Parathyroid adenoma (tissue), 2 donors: ENCODE measurements around the gene RNF222.
"Not testable (repeated sequence)": the region's sequence is repeated elsewhere in the genome, so short reads cannot be mapped to it uniquely, and the experiment has no call there.

Experiments
- H2AFZ ChIP-seq: fragments of 300-600 bp; sonication (generic); one replicate; pipeline ENCODE4 v1.7.0; 2017; ENCODE audit warnings: antibody characterized with exemption, mild to moderate bottlenecking
- H3K27ac ChIP-seq: fragments of 300-600 bp; sonication (generic); one replicate; pipeline ENCODE4 v1.7.0; 2017
- H3K27me3 ChIP-seq: fragments of 300-600 bp; sonication (generic); one replicate; pipeline ENCODE4 v1.7.0; 2017; ENCODE audit warnings: low read length; ENCODE audit not compliant: control insufficient read depth, insufficient read depth
- H3K36me3 ChIP-seq: fragments of 300-600 bp; sonication (generic); one replicate; pipeline ENCODE4 v1.7.0; 2017; ENCODE audit warnings: low read length; ENCODE audit not compliant: control insufficient read depth, insufficient read depth
- H3K4me1 ChIP-seq: fragments of 300-600 bp; sonication (generic); one replicate; pipeline ENCODE4 v1.7.0; 2017; ENCODE audit warnings: control low read depth
- H3K4me2 ChIP-seq: fragments of 300-600 bp; sonication (generic); one replicate; pipeline ENCODE4 v1.7.0; 2017; ENCODE audit warnings: low read length
- H3K4me3 ChIP-seq: fragments of 300-600 bp; sonication (generic); one replicate; pipeline ENCODE4 v1.7.0; 2017; ENCODE audit warnings: low read depth, low read length
- H3K79me2 ChIP-seq: fragments of 300-600 bp; sonication (generic); one replicate; pipeline ENCODE4 v1.7.0; 2017; ENCODE audit warnings: control low read depth
- H3K9ac ChIP-seq: fragments of 300-600 bp; sonication (generic); one replicate; pipeline ENCODE4 v1.7.0; 2017; ENCODE audit warnings: mild to moderate bottlenecking
- H3K9me3 ChIP-seq: fragments of 300-600 bp; sonication (generic); one replicate; pipeline ENCODE4 v1.7.0; 2017; ENCODE audit warnings: low read length; ENCODE audit not compliant: control insufficient read depth
- CTCF ChIP-seq: fragments of 300-600 bp; sonication (generic); IDR thresholded peaks from one replicate; pipeline ENCODE4 v1.7.0; 2017; ENCODE audit warnings: antibody characterized with exemption, mild to moderate bottlenecking
- donor health status: primary hyperparathyroidism.

RNF222 gene

DNA sequence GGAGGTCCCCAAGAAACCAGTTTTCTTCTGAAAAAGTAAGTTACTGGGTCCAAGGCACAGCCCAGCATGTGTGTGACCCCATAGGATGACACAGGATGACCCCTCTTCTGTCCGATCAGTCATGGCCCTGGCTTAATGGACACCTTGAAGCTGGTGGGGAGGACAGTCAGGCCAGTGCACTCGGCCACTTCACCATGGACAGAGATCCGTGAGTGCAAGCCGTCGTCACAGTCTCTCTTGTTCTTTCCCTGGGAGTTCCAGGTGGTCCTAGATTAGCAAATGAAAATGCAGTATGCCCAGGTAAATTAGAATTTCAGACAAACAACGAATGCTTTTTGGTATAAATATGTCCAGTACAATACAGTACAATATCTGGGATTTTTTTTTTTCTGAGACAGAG, 1.4 kb upstream of the RNF222 start:
- no peaks in the 10 kb centered on the region for H3K27me3 ChIP-seq
- no peaks in the 10 kb centered on the region for H3K79me2 ChIP-seq
- no peak overlapping the region for H3K9ac ChIP-seq
- no peaks in the 10 kb centered on the region for H3K36me3 ChIP-seq
- H2AFZ ChIP-seq, result no peak overlapping the region
- no peak overlapping the region for H3K4me2 ChIP-seq
- H3K4me1 ChIP-seq, result no peaks in the 10 kb centered on the region
- H3K27ac ChIP-seq, result no peak overlapping the region
- no peak for TF ChIP-seq CTCF
- H3K4me3 ChIP-seq, result no peak overlapping the region
- no peaks in the 10 kb centered on the region for H3K9me3 ChIP-seq

- H3K36me3 ChIP-seq, H3K4me2 ChIP-seq, H3K9ac ChIP-seq, H3K27ac ChIP-seq, H3K4me3 ChIP-seq, H2AFZ ChIP-seq, H3K9me3 ChIP-seq, H3K79me2 ChIP-seq, H3K4me1 ChIP-seq, H3K27me3 ChIP-seq: not testable (repeated sequence)
Measured at GRCh38 chr17:8394497-8394896, 3.1 kb downstream of the RNF222 start.

DNA sequence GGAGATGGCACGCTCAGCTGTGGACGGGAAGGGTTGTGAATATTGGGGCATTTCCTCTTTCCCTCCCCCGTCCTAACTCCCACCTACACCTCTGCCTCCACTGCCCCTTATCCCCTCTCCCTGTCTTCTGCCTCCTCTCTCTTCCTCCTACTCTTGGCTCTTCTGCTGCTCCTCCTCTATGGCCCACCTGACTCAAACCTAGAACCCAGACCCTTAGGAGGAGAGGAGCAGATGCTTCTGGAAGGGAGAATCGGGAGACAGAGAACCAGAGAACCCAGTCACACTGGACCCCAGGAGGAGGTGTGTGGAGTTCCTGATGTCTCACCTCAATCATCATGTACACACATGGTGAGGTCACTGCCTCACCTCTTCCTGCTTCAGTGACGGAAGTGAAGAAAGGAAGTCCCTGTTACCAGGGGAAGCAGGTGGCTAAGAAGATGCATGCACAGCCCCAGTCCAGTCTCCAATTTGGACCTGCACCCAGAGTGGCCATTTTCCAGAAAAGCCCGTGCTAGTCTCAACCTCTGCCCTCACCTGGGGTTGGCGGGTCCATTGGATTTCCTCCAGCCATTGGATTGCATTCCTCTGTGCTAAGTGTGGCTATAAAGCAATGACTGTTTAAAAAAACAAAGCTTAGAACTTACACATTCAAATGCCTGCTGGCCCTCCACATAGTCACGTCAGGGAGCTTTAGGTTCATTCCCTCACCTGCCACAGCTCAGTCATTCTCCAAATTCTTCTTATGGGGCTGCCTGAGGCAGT, 4.0 kb downstream of the RNF222 start:
- H3K36me3 ChIP-seq, result no peaks in the 10 kb centered on the region
- H3K4me1 ChIP-seq, result no peaks in the 10 kb centered on the region
- no peak overlapping the region for H3K4me3 ChIP-seq
- H2AFZ ChIP-seq, result no peak overlapping the region
- H3K4me2 ChIP-seq, result no peak overlapping the region
- no peak for TF ChIP-seq CTCF
- no peak overlapping the region for H3K27ac ChIP-seq
- H3K79me2 ChIP-seq, result no peaks in the 10 kb centered on the region
- no peaks in the 10 kb centered on the region for H3K27me3 ChIP-seq
- no peaks in the 10 kb centered on the region for H3K9me3 ChIP-seq
- no peak overlapping the region for H3K9ac ChIP-seq

- no peaks in the 10 kb centered on the region for H3K27me3 ChIP-seq
- no peak overlapping the region for H3K27ac ChIP-seq
- no peak overlapping the region for H3K9ac ChIP-seq
- no peaks in the 10 kb centered on the region for H3K36me3 ChIP-seq
- H3K79me2 ChIP-seq, result no peaks in the 10 kb centered on the region
- H2AFZ ChIP-seq, result no peak overlapping the region
- TF ChIP-seq CTCF, result no peak
- H3K4me2 ChIP-seq, result no peak overlapping the region
- H3K4me1 ChIP-seq, result no peaks in the 10 kb centered on the region
- H3K9me3 ChIP-seq, result no peaks in the 10 kb centered on the region
- H3K4me3 ChIP-seq, result no peak overlapping the region
Measured at GRCh38 chr17:8392674-8393469, 4.8 kb downstream of the RNF222 start.

- Histone ChIP-seq H3K9me3 (no peaks in the 10 kb centered on the region), H3K27me3 (no peaks in the 10 kb centered on the region), H2AFZ (no peak overlapping the region), H3K4me3 (no peak overlapping the region), H3K27ac (no peak overlapping the region), H3K79me2 (no peaks in the 10 kb centered on the region), H3K4me1 (no peaks in the 10 kb centered on the region), H3K4me2 (no peak overlapping the region), H3K9ac (no peak overlapping the region), H3K36me3 (no peaks in the 10 kb centered on the region)
- TF ChIP-seq CTCF, result no peak
Measured at GRCh38 chr17:8392274-8392673, 5.4 kb downstream of the RNF222 start.
